WTC11 (cell line): ENCODE results near the gene FANCE. TPM values are rescaled to one million over a fixed set of nuclear protein-coding genes. Genes with fewer than 3 reads are reported as not detected.
A peak's percentile ranks its signal among the peaks of the same experiment; 100 is the strongest.

Source experiments
- CREM ChIP-seq: sonication (generic); formaldehyde crosslinking; IDR thresholded peaks from 2 replicates; pipeline ENCODE4 v1.8.1; 2022; ENCODE audit warnings: mild to moderate bottlenecking, missing genetic modification reagents, moderate library complexity
- EMX1 ChIP-seq: fragments of 250-450 bp; sonication (Bioruptor Pico); IDR thresholded peaks from 2 replicates; pipeline ENCODE4 v1.8.0; 2021; ENCODE audit warnings: mild to moderate bottlenecking
- FOXJ3 ChIP-seq: sonication (generic); formaldehyde crosslinking; IDR thresholded peaks from 2 replicates; pipeline ENCODE4 v1.9.0; 2021; ENCODE audit warnings: missing genetic modification reagents, mild to moderate bottlenecking, borderline replicate concordance
- GABPB1 ChIP-seq: sonication (generic); formaldehyde crosslinking; IDR thresholded peaks from 2 replicates; pipeline ENCODE4 v1.8.1; 2023; ENCODE audit warnings: mild to moderate bottlenecking, missing genetic modification reagents
- GRHL2 ChIP-seq: fragments of 250-450 bp; sonication (Bioruptor Pico); IDR thresholded peaks from 2 replicates; pipeline ENCODE4 v1.8.0; 2022; ENCODE audit warnings: mild to moderate bottlenecking, moderate library complexity; ENCODE audit not compliant: insufficient replicate concordance, severe bottlenecking
- KAT7 ChIP-seq: sonication (generic); formaldehyde crosslinking; IDR thresholded peaks from 2 replicates; pipeline ENCODE4 v1.8.1; 2023; ENCODE audit warnings: missing genetic modification reagents, mild to moderate bottlenecking, borderline replicate concordance
- NR2C2 ChIP-seq: sonication (generic); formaldehyde crosslinking; IDR thresholded peaks from 2 replicates; pipeline ENCODE4 v1.8.0; 2022; ENCODE audit warnings: mild to moderate bottlenecking, missing genetic modification reagents
- RELA ChIP-seq: sonication (generic); formaldehyde crosslinking; IDR thresholded peaks from 2 replicates; pipeline ENCODE4 v1.8.1; 2022; ENCODE audit warnings: missing genetic modification reagents, mild to moderate bottlenecking, borderline replicate concordance
- RORB ChIP-seq: fragments of 250-450 bp; sonication (Bioruptor Pico); IDR thresholded peaks from 2 replicates; pipeline ENCODE4 v1.9.0; 2021; ENCODE audit warnings: mild to moderate bottlenecking
- SOX15 ChIP-seq: fragments of 250-450 bp; sonication (Bioruptor Pico); IDR thresholded peaks from 2 replicates; pipeline ENCODE4 v1.9.0; 2021; ENCODE audit warnings: mild to moderate bottlenecking
- SP1 ChIP-seq: sonication (generic); formaldehyde crosslinking; conservative IDR thresholded peaks from 2 replicates; pipeline ENCODE4 v1.8.1; 2022; ENCODE audit warnings: missing genetic modification reagents
- ZBTB21 ChIP-seq: sonication (generic); formaldehyde crosslinking; IDR thresholded peaks from 2 replicates; pipeline ENCODE4 v1.8.1; 2023; ENCODE audit warnings: mild to moderate bottlenecking, missing genetic modification reagents, borderline replicate concordance
- ZNF121 ChIP-seq: sonication (generic); formaldehyde crosslinking; IDR thresholded peaks from 2 replicates; pipeline ENCODE4 v1.8.0; 2023; ENCODE audit warnings: missing genetic modification reagents
- ZNF263 ChIP-seq: sonication (generic); formaldehyde crosslinking; IDR thresholded peaks from 2 replicates; pipeline ENCODE4 v1.8.1; 2022; ENCODE audit warnings: low read depth, mild to moderate bottlenecking, moderate library complexity, missing genetic modification reagents
- ZNF671 ChIP-seq: fragments of 250-450 bp; sonication (Bioruptor Pico); IDR thresholded peaks from 2 replicates; pipeline ENCODE4 v1.8.0; 2021; ENCODE audit warnings: mild to moderate bottlenecking
- total RNA-seq: library from RNA; stranded (reverse); gene quantifications from 3 replicates; pipeline ENCODE4 v1.2.3, GENCODE V29; 2021
- TF ChIP-seq, protein P1 (sequence below): fragments of 250-450 bp; sonication (Bioruptor Pico); conservative IDR thresholded peaks from 2 replicates; pipeline ENCODE4 v1.9.0; 2021; ENCODE audit warnings: mild to moderate bottlenecking
- TF ChIP-seq, protein P2 (sequence below): sonication (generic); formaldehyde crosslinking; IDR thresholded peaks from 2 replicates; pipeline ENCODE4 v1.8.0; 2022; ENCODE audit warnings: missing genetic modification reagents
- TF ChIP-seq, protein P3 (sequence below): sonication (generic); formaldehyde crosslinking; IDR thresholded peaks from 2 replicates; pipeline ENCODE4 v1.8.0; 2022; ENCODE audit warnings: mild to moderate bottlenecking, missing genetic modification reagents
- TF ChIP-seq, protein P4 (sequence below): sonication (generic); formaldehyde crosslinking; conservative IDR thresholded peaks from 2 replicates; pipeline ENCODE4 v1.8.1; 2022; ENCODE audit warnings: mild to moderate bottlenecking, missing genetic modification reagents
- TF ChIP-seq, protein P5 (sequence below): sonication (generic); formaldehyde crosslinking; IDR thresholded peaks from 2 replicates; pipeline ENCODE4 v1.8.1; 2023; ENCODE audit warnings: mild to moderate bottlenecking, missing genetic modification reagents, moderate library complexity
- TF ChIP-seq, protein P6 (sequence below): sonication (generic); formaldehyde crosslinking; conservative IDR thresholded peaks from 2 replicates; pipeline ENCODE4 v1.8.1; 2023; ENCODE audit warnings: mild to moderate bottlenecking, low read depth, missing genetic modification reagents, moderate library complexity
- TF ChIP-seq, protein P7 (sequence below): fragments of 250-450 bp; sonication (Bioruptor Pico); IDR thresholded peaks from 2 replicates; pipeline ENCODE4 v1.9.0; 2021; ENCODE audit warnings: mild to moderate bottlenecking
- TF ChIP-seq, protein P8 (sequence below): sonication (generic); formaldehyde crosslinking; IDR thresholded peaks from 2 replicates; pipeline ENCODE4 v1.8.1; 2023; ENCODE audit warnings: mild to moderate bottlenecking, missing genetic modification reagents

Gene FANCE
- total RNA-seq, 1 experiment from 2014 or later = 22.3 TPM

DNA sequence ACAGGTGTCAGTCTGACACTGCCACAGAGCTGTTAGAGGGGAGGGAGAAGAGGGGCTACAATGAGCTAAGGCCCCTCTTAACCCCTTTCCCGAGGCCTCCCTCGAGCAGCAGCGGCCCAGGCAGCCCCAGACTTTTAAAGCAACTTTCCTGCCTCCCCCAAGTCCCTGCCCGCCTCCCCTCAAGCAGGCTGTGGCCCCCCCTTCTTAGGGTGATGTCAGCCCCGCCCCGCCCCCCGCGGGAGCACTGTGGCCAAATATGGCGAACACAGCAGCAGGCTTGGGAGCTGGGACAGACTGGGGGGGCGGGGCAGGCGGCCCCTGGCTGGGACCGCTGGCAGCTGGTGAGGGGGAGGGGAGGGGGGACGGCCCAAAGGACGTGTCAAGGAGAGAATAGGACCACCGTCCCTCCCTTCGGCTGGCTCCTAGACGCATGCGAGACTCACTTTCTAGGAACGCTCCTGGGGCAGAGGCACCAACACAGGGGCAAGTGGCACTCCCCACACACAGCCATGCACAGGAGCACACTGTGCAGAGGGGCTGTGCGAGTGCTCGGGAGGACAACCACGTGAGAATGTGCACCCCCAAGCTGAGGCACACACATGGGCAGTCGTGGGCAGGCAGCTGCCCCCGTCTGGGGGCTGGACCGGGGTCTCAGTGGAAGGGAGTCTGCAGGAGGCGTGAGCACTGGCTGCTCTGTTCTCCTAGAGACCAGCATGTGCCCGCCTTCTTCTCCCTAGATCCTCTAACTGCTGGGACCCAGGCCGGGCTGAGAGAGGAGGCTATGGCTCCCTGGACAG, 38.1 kb downstream of the FANCE start (continued):
- TF ChIP-seq CREM (CRISPR knock-in tag) (no peak), EMX1 (CRISPR knock-in tag) (no peak), ZNF121 (CRISPR knock-in tag) (no peak), RELA (CRISPR knock-in tag) (no peak), GABPB1 (no peak), NR2C2 (CRISPR knock-in tag) (no peak), RORB (CRISPR knock-in tag) (no peak), SP1 (CRISPR knock-in tag) (peak; percentile 75), ZBTB21 (no peak), ZNF671 (no peak), FOXJ3 (CRISPR knock-in tag) (no peak), ZNF263 (CRISPR knock-in tag) (no peak), SOX15 (CRISPR knock-in tag) (no peak), KAT7 (0 out of 2 replicates have a peak, but pooled peaks have one; percentile 8), GRHL2 (no peak)
- TF ChIP-seq, protein P1, sequence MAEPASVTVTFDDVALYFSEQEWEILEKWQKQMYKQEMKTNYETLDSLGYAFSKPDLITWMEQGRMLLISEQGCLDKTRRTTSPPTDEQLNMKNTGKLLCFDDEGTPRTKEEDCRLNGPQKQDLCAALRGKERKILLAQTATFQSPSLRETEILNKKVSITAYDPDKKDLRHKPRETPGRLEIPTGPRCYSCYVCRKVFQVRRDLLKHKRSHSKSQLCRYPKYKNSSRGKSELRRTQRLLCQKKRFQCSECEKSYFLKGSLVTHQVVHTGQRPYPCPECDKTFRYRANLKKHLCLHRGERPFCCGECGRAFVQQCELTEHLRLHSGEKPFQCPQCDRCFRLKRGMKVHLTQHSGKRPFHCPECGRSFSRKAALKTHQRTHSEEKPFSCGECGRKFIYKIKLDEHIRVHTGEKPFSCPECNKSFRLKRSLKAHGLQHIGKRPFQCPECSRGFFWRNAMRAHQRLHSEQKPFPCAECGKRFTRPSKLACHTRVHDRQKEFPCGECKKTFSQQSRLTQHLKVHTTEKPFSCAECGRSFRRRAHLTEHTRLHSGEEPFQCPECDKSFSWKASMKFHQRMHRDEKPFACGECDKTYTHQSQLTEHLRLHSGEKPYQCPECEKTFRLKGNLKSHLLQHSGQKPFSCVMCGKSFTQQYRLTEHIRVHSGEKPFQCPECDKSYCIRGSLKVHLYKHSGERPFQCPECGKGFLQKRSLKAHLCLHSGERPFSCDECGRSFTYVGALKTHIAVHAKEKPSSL (CRISPR knock-in tag) = no peak
- TF ChIP-seq, protein P2, sequence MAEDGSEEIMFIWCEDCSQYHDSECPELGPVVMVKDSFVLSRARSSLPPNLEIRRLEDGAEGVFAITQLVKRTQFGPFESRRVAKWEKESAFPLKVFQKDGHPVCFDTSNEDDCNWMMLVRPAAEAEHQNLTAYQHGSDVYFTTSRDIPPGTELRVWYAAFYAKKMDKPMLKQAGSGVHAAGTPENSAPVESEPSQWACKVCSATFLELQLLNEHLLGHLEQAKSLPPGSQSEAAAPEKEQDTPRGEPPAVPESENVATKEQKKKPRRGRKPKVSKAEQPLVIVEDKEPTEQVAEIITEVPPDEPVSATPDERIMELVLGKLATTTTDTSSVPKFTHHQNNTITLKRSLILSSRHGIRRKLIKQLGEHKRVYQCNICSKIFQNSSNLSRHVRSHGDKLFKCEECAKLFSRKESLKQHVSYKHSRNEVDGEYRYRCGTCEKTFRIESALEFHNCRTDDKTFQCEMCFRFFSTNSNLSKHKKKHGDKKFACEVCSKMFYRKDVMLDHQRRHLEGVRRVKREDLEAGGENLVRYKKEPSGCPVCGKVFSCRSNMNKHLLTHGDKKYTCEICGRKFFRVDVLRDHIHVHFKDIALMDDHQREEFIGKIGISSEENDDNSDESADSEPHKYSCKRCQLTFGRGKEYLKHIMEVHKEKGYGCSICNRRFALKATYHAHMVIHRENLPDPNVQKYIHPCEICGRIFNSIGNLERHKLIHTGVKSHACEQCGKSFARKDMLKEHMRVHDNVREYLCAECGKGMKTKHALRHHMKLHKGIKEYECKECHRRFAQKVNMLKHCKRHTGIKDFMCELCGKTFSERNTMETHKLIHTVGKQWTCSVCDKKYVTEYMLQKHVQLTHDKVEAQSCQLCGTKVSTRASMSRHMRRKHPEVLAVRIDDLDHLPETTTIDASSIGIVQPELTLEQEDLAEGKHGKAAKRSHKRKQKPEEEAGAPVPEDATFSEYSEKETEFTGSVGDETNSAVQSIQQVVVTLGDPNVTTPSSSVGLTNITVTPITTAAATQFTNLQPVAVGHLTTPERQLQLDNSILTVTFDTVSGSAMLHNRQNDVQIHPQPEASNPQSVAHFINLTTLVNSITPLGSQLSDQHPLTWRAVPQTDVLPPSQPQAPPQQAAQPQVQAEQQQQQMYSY (CRISPR knock-in tag) = no peak; the same call in 1 of the 2 replicates
- TF ChIP-seq, protein P3, sequence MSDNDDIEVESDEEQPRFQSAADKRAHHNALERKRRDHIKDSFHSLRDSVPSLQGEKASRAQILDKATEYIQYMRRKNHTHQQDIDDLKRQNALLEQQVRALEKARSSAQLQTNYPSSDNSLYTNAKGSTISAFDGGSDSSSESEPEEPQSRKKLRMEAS = no peak
- TF ChIP-seq, protein P4, sequence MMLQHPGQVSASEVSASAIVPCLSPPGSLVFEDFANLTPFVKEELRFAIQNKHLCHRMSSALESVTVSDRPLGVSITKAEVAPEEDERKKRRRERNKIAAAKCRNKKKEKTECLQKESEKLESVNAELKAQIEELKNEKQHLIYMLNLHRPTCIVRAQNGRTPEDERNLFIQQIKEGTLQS (CRISPR knock-in tag) = no peak
- TF ChIP-seq, protein P5, sequence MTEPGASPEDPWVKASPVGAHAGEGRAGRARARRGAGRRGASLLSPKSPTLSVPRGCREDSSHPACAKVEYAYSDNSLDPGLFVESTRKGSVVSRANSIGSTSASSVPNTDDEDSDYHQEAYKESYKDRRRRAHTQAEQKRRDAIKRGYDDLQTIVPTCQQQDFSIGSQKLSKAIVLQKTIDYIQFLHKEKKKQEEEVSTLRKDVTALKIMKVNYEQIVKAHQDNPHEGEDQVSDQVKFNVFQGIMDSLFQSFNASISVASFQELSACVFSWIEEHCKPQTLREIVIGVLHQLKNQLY (CRISPR knock-in tag) = 0 out of 2 replicates have a peak, but pooled peaks have one; percentile 39
- TF ChIP-seq, protein P6, sequence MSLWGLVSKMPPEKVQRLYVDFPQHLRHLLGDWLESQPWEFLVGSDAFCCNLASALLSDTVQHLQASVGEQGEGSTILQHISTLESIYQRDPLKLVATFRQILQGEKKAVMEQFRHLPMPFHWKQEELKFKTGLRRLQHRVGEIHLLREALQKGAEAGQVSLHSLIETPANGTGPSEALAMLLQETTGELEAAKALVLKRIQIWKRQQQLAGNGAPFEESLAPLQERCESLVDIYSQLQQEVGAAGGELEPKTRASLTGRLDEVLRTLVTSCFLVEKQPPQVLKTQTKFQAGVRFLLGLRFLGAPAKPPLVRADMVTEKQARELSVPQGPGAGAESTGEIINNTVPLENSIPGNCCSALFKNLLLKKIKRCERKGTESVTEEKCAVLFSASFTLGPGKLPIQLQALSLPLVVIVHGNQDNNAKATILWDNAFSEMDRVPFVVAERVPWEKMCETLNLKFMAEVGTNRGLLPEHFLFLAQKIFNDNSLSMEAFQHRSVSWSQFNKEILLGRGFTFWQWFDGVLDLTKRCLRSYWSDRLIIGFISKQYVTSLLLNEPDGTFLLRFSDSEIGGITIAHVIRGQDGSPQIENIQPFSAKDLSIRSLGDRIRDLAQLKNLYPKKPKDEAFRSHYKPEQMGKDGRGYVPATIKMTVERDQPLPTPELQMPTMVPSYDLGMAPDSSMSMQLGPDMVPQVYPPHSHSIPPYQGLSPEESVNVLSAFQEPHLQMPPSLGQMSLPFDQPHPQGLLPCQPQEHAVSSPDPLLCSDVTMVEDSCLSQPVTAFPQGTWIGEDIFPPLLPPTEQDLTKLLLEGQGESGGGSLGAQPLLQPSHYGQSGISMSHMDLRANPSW (CRISPR knock-in tag) = no peak
- TF ChIP-seq, protein P7, sequence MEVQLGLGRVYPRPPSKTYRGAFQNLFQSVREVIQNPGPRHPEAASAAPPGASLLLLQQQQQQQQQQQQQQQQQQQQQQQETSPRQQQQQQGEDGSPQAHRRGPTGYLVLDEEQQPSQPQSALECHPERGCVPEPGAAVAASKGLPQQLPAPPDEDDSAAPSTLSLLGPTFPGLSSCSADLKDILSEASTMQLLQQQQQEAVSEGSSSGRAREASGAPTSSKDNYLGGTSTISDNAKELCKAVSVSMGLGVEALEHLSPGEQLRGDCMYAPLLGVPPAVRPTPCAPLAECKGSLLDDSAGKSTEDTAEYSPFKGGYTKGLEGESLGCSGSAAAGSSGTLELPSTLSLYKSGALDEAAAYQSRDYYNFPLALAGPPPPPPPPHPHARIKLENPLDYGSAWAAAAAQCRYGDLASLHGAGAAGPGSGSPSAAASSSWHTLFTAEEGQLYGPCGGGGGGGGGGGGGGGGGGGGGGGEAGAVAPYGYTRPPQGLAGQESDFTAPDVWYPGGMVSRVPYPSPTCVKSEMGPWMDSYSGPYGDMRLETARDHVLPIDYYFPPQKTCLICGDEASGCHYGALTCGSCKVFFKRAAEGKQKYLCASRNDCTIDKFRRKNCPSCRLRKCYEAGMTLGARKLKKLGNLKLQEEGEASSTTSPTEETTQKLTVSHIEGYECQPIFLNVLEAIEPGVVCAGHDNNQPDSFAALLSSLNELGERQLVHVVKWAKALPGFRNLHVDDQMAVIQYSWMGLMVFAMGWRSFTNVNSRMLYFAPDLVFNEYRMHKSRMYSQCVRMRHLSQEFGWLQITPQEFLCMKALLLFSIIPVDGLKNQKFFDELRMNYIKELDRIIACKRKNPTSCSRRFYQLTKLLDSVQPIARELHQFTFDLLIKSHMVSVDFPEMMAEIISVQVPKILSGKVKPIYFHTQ (CRISPR knock-in tag) = no peak
- TF ChIP-seq, protein P8, sequence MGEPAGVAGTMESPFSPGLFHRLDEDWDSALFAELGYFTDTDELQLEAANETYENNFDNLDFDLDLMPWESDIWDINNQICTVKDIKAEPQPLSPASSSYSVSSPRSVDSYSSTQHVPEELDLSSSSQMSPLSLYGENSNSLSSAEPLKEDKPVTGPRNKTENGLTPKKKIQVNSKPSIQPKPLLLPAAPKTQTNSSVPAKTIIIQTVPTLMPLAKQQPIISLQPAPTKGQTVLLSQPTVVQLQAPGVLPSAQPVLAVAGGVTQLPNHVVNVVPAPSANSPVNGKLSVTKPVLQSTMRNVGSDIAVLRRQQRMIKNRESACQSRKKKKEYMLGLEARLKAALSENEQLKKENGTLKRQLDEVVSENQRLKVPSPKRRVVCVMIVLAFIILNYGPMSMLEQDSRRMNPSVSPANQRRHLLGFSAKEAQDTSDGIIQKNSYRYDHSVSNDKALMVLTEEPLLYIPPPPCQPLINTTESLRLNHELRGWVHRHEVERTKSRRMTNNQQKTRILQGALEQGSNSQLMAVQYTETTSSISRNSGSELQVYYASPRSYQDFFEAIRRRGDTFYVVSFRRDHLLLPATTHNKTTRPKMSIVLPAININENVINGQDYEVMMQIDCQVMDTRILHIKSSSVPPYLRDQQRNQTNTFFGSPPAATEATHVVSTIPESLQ (CRISPR knock-in tag) = no peak
